Type B pancreatic cell (in vitro differentiated cells): Measurements from ENCODE around the gene TULP4. TPM values are rescaled to one million over a fixed set of nuclear protein-coding genes. Genes with fewer than 3 reads are reported as not detected.
A peak's percentile ranks its signal among the peaks of the same experiment; 100 is the strongest.
"Not testable (repeated sequence)": the region's sequence is repeated elsewhere in the genome, so short reads cannot be mapped to it uniquely, and the experiment has no call there.

Experiments used
- DNase-seq: peaks from one replicate; pipeline ENCODE4 v3.0.0; 2021; ENCODE audit warnings: mixed read lengths; ENCODE audit not compliant: unreplicated experiment; ENCODE audit errors: extremely low spot score
- H3K27ac Mint-ChIP-seq: 2 replicates; pipeline ENCODE4 v1.8.0; 2021; ENCODE audit warnings: mild to moderate bottlenecking, mixed read lengths
- H3K27me3 Mint-ChIP-seq: 2 replicates; pipeline ENCODE4 v1.8.0; 2021; ENCODE audit warnings: mixed read lengths
- H3K36me3 Mint-ChIP-seq: 2 replicates; pipeline ENCODE4 v1.8.0; 2021; ENCODE audit warnings: mixed read lengths
- H3K4me1 Mint-ChIP-seq: one replicate; pipeline ENCODE4 v1.8.0; 2021; ENCODE audit warnings: mixed read lengths; ENCODE audit not compliant: unreplicated experiment
- H3K4me3 Mint-ChIP-seq: 2 replicates; pipeline ENCODE4 v1.8.0; 2021; ENCODE audit warnings: mild to moderate bottlenecking, mixed read lengths
- H3K9me3 Mint-ChIP-seq: 2 replicates; pipeline ENCODE4 v1.8.0; 2021; ENCODE audit warnings: mixed read lengths
- total RNA-seq: library from RNA; stranded (reverse); gene quantifications from 2 replicates; pipeline ENCODE4 v1.2.1, GENCODE V29; 2021; ENCODE audit warnings: low replicate concordance
- TF ChIP-seq, protein P1 (sequence below): fragments of 200-600 bp; sonication (generic); conservative IDR thresholded peaks from 2 replicates; pipeline ENCODE4 v1.5.0; 2021; ENCODE audit warnings: antibody characterized with exemption, mild to moderate bottlenecking

Gene TULP4
- total RNA-seq, 1 donor from 2014 or later: 109 TPM

DNA sequence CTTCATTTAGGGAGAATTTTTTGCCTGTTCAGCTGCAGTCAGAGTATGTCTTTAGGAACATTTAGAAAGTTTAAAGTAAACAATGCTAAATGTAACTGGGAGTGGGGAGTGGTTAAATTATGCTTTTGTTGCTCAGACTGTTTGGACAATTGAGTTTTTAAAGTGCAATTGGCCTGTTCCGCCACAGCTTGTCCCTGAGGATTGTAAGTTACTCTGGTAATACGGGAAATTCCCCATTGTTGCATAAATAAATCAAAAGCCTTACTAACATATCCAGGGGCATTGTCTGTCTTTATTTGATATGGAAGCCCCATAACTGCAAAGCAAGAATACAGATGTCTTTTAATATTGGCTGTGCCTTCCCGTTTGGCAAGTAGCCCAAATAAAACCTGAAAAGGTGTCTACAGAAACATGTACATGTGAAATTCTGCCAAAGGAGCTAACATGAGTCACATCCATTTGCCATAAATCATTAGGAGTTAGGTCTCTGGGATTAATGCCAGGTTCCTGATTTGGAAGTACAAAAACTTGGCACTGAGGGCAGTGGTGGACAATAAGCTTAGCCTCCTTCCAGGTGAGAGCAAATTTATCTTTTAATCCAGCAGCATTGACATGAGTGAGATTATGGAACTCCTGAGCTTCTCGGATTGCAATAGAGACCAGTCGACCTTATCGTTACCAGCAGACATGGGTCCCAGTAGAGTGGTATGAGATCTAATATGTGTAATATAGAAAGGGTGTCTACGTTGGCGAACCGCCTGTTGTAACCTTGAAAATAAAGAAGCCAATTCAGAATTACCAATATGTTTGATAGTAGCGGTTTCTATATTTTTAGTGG is 11.7 kb upstream of the TULP4 start:
- H3K4me3 Mint-ChIP-seq, H3K27ac Mint-ChIP-seq, H3K27me3 Mint-ChIP-seq, DNase-seq: not testable (repeated sequence)
- peaks cover 33% of the 10 kb centered on the region for H3K4me1 Mint-ChIP-seq
- H3K9me3 Mint-ChIP-seq: peaks cover 17% of the 10 kb centered on the region
- H3K36me3 Mint-ChIP-seq: peaks cover 49% of the 10 kb centered on the region

DNA sequence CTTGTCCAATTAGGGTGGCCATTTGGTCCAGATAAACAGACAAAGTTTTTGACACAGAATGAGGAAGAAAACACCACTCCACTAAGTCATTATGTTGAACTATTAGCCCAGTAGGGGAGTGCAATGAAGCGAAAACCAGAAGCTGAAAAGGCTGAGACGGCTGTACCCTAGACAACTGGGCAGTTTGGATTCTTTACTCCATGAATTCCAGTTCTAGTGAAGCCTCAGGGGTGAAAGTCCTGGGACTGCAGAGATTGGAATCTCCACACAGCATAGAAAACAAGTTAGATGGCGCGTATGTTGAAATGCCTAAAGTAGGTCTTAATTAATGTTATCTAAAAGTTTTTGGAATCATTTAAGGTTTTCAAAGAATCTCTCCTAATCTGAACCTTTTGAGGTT is 10.7 kb upstream of the TULP4 start:
- peaks cover 10% of the 10 kb centered on the region for H3K9me3 Mint-ChIP-seq
- not testable (repeated sequence) for H3K4me3 Mint-ChIP-seq, H3K27ac Mint-ChIP-seq, H3K27me3 Mint-ChIP-seq, DNase-seq
- H3K36me3 Mint-ChIP-seq: peaks cover 42% of the 10 kb centered on the region
- peaks cover 33% of the 10 kb centered on the region for H3K4me1 Mint-ChIP-seq

DNA sequence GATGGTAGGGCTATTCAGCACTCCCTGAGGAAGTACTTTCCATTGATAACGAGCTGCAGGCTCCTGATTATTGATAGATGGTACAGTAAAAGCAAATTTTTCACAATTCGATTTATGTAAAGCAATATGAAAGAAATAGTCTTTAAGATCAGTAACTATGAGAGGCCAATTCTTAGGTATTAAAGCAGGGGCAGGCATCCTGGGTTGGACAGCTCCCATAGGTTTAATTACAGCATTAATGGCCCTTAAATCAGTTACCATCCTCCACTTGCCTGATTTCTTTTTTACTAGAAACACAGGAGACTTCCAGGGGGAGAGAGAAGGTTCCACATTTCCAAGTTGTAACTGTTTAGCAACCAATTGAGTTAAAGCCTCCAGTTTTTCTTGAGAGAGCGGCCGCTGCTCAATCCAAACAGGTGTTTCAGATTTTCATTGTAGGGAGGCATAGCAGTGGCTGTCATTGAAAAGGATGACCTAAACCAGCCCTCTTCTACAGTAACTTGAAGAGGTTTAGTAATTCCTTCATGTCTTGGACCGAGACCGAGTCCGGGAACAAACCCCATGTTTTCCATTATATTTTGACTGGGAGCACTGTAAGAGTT is 10.0 kb upstream of the TULP4 start:
- not testable (repeated sequence) for H3K27ac Mint-ChIP-seq, H3K9me3 Mint-ChIP-seq, H3K4me3 Mint-ChIP-seq, DNase-seq, H3K27me3 Mint-ChIP-seq
- Mint-ChIP-seq H3K36me3 (peaks cover 41% of the 10 kb centered on the region), H3K4me1 (peaks cover 33% of the 10 kb centered on the region)

DNA sequence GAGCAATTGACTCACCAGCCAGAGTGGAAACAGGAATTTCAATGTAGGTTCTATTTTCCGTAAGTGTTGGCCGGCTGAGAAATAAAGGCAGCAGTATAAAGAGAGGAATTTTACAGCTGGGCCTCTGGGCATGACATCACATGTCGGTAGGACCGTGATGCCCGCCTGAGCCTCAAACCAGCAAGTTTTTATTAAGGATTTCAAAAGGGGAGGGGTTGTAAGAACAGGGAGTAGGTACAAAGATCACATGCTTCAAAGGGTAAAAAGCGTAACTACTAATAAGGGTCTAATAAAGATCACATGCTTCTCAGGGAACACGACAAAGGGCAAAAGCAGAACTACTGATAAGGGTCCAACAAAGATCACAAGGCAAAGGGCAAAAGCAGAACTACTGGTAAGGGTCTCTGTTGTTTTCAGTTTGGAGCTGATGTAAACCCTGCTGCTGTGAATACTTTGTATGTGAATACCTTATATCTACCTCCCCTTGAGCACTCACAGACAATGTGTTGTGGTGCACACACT is 9.0 kb upstream of the TULP4 start:
- peaks cover 33% of the 10 kb centered on the region for H3K4me1 Mint-ChIP-seq
- peaks cover 8% of the 10 kb centered on the region for H3K9me3 Mint-ChIP-seq
- TF ChIP-seq, protein P1, sequence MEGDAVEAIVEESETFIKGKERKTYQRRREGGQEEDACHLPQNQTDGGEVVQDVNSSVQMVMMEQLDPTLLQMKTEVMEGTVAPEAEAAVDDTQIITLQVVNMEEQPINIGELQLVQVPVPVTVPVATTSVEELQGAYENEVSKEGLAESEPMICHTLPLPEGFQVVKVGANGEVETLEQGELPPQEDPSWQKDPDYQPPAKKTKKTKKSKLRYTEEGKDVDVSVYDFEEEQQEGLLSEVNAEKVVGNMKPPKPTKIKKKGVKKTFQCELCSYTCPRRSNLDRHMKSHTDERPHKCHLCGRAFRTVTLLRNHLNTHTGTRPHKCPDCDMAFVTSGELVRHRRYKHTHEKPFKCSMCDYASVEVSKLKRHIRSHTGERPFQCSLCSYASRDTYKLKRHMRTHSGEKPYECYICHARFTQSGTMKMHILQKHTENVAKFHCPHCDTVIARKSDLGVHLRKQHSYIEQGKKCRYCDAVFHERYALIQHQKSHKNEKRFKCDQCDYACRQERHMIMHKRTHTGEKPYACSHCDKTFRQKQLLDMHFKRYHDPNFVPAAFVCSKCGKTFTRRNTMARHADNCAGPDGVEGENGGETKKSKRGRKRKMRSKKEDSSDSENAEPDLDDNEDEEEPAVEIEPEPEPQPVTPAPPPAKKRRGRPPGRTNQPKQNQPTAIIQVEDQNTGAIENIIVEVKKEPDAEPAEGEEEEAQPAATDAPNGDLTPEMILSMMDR: no peak
- peak overlapping the region; percentile 5 for H3K27ac Mint-ChIP-seq
- peaks cover 34% of the 10 kb centered on the region for H3K36me3 Mint-ChIP-seq
- no peak for DNase-seq
- H3K27me3 Mint-ChIP-seq: no peaks in the 10 kb centered on the region
- peak overlapping the region; percentile 50 for H3K4me3 Mint-ChIP-seq

DNA sequence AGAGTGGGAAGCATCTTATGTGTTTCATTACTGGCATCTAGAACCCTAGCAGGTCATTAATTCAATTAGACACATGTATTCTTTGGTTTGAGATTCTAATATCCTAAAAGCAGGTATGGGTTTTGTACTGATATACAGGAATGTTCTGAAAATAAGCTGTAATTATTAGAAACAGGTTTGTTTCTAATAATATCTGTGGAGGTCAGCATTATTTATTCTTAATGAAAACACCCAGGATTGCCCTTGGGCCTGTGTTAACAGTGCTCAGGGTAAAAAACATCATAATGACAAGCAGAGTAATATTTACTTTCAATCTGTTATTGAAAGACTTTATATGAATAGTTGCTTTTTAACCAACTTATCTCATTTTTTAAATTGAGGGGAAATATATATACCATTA is 8.0 kb upstream of the TULP4 start:
- Mint-ChIP-seq H3K4me3 (no peak overlapping the region), H3K4me1 (peaks cover 33% of the 10 kb centered on the region), H3K9me3 (peaks cover 4% of the 10 kb centered on the region), H3K27ac (no peak overlapping the region), H3K27me3 (no peaks in the 10 kb centered on the region), H3K36me3 (peaks cover 27% of the 10 kb centered on the region)
- TF ChIP-seq, protein P1: no peak
- no peak for DNase-seq

DNA sequence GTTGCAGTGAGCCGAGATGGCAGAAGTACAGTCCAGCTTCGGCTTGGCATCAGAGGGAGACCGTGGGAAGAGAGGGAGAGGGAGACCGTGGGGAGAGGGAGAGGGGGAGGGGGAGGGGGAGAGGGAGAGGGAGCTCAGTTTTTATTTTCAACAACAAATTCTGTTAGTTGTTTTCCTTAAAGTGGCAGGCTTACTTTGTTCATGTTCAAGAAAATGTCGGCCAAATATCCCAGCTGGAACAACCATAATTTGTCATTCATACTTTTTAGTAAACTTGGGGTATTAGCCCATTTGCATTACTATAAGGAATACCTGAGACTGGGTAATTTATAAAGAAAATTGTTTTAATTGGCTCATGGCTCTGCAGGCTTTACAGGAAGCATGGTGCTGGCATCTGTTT is 2.5 kb upstream of the TULP4 start:
- no peaks in the 10 kb centered on the region for H3K27me3 Mint-ChIP-seq
- no peak overlapping the region for H3K27ac Mint-ChIP-seq
- H3K4me3 Mint-ChIP-seq: no peak overlapping the region
- DNase-seq: no peak
- TF ChIP-seq, protein P1: no peak
- H3K36me3 Mint-ChIP-seq: peaks cover 38% of the 10 kb centered on the region
- H3K4me1 Mint-ChIP-seq: peaks cover 15% of the 10 kb centered on the region
- no peaks in the 10 kb centered on the region for H3K9me3 Mint-ChIP-seq

DNA sequence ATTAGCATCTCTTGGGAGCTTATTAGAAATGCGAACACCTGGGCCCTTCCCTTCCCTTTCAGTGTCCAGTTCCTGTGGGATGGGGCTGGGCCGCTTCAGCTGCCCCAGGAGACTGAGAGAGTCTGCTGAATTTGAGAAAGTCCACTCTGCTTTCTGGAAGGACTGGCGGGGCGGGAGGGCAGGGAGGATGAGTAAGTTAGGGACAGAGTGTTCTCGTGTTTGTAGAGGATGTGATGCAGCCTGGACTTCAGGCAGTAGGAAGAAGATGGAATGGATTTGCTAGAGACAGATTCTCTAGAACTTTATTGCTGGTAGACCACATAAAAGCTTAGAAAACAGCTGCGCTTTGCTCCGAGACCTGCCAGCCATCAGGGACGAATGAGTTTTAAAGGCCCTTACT is 1.1 kb upstream of the TULP4 start:
- no peaks in the 10 kb centered on the region for H3K27me3 Mint-ChIP-seq
- DNase-seq: no peak
- H3K4me3 Mint-ChIP-seq: no peak overlapping the region
- H3K4me1 Mint-ChIP-seq: peaks cover 15% of the 10 kb centered on the region
- TF ChIP-seq, protein P1: no peak
- H3K36me3 Mint-ChIP-seq: peaks cover 45% of the 10 kb centered on the region
- H3K9me3 Mint-ChIP-seq: peaks cover 5% of the 10 kb centered on the region
- H3K27ac Mint-ChIP-seq: no peak overlapping the region
